Activated B cell treated with CpG ODN at 0.5 μM for 24 hours (primary cell): ENCODE data around the gene OR10C1. TPM values are rescaled to one million over a fixed set of nuclear protein-coding genes. Genes with fewer than 3 reads are reported as not detected.

ENCODE experiments used
- ATAC-seq: fragments of 200-7000 bp; cut with Tn5 transposase; one replicate; pipeline ENCODE4 v1.10.0; 2021; ENCODE audit warnings: low read depth, mild to moderate bottlenecking, moderate library complexity
- CTCF ChIA-PET: fragments of 350-600 bp; sonication (Branson Sonifier 250); formaldehyde crosslinking; loops from one replicate; lab custom pipeline; 2021; ENCODE audit warnings: antibody characterized with exemption; lab: Charles Lee
- POLR2A ChIA-PET: fragments of 350-600 bp; sonication (Branson Sonifier 250); formaldehyde crosslinking; loops from one replicate; lab custom pipeline; 2021; ENCODE audit warnings: antibody characterized with exemption; lab: Charles Lee
- DNase-seq: peaks from one replicate; pipeline ENCODE4 v3.0.0; 2022
- H3K27ac Mint-ChIP-seq: one replicate; pipeline ENCODE4 v1.8.0; 2020; ENCODE audit warnings: mixed read lengths
- H3K27me3 Mint-ChIP-seq: one replicate; pipeline ENCODE4 v1.8.0; 2021; ENCODE audit warnings: mixed read lengths
- H3K36me3 Mint-ChIP-seq: one replicate; pipeline ENCODE4 v1.8.0; 2021; ENCODE audit warnings: low read depth, mixed read lengths
- H3K4me1 Mint-ChIP-seq: one replicate; pipeline ENCODE4 v1.8.0; 2021; ENCODE audit warnings: mixed read lengths
- H3K4me3 Mint-ChIP-seq: one replicate; pipeline ENCODE4 v1.8.0; 2020; ENCODE audit warnings: mild to moderate bottlenecking, mixed read lengths
- H3K9me3 Mint-ChIP-seq: one replicate; pipeline ENCODE4 v1.8.0; 2020; ENCODE audit warnings: mixed read lengths
- CTCF ChIP-seq: fragments of 200-600 bp; IDR thresholded peaks from one replicate; pipeline ENCODE4 v1.8.0; 2022; ENCODE audit warnings: antibody characterized with exemption, mild to moderate bottlenecking
- intact Hi-C: fragments of 100-400 bp; cut with micrococcal nuclease; formaldehyde crosslinking; loops from one replicate; pipeline ENCODE4 v1.15.1; 2024
- total RNA-seq: library from RNA; stranded (reverse); gene quantifications from 2 replicates; pipeline ENCODE4 v1.2.3, GENCODE V29; 2022

The OR10C1 gene
- total RNA-seq, 1 donor from 2014 or later = not detected

- Mint-ChIP-seq H3K4me1 (no peaks in the 10 kb centered on the region), H3K36me3 (no peaks in the 10 kb centered on the region), H3K4me3 (no peak overlapping the region), H3K9me3 (peaks cover 2% of the 10 kb centered on the region), H3K27ac (no peak overlapping the region), H3K27me3 (peaks cover 12% of the 10 kb centered on the region)
- no peak for TF ChIP-seq CTCF
- DNase-seq (no peak), ATAC-seq (no peak)
- CTCF ChIA-PET = no interaction called here
- POLR2A ChIA-PET = no interaction called here
- intact Hi-C loops = no loop called here
These were observed 44.6 kb downstream of the OR10C1 start for GRCh38 chr6:29483735-29484134.

- ChIA-PET CTCF (no interaction called here), POLR2A (no interaction called here)
- no peaks in the 10 kb centered on the region for H3K9me3 Mint-ChIP-seq
- ATAC-seq (no peak), DNase-seq (no peak)
- TF ChIP-seq CTCF = no peak
- no peaks in the 10 kb centered on the region for H3K36me3 Mint-ChIP-seq
- intact Hi-C loops = no loop called here
- no peak overlapping the region for H3K27ac Mint-ChIP-seq
- no peaks in the 10 kb centered on the region for H3K4me1 Mint-ChIP-seq
- no peak overlapping the region for H3K4me3 Mint-ChIP-seq
- peaks cover 9% of the 10 kb centered on the region for H3K27me3 Mint-ChIP-seq
These were observed 47.5 kb downstream of the OR10C1 start for GRCh38 chr6:29486577-29486976.

GRCh38 chr6:29487131-29487530 is 48.0 kb downstream of the OR10C1 start:
- peaks cover 9% of the 10 kb centered on the region for H3K27me3 Mint-ChIP-seq
- CTCF ChIA-PET = no interaction called here
- no peak for TF ChIP-seq CTCF
- intact Hi-C loops = no loop called here
- no peak overlapping the region for H3K27ac Mint-ChIP-seq
- no peaks in the 10 kb centered on the region for H3K4me1 Mint-ChIP-seq
- DNase-seq = no peak
- ATAC-seq = no peak
- H3K36me3 Mint-ChIP-seq = no peaks in the 10 kb centered on the region
- POLR2A ChIA-PET = no interaction called here
- H3K4me3 Mint-ChIP-seq = no peak overlapping the region
- no peaks in the 10 kb centered on the region for H3K9me3 Mint-ChIP-seq

- no peaks in the 10 kb centered on the region for H3K36me3 Mint-ChIP-seq
- no peak for DNase-seq
- H3K4me3 Mint-ChIP-seq = no peak within 1 kb of the TSS
- no peaks in the 10 kb centered on the region for H3K4me1 Mint-ChIP-seq
- CTCF ChIA-PET = no interaction called here
- no peak for ATAC-seq
- peaks cover 9% of the 10 kb centered on the region for H3K27me3 Mint-ChIP-seq
- intact Hi-C loops = no loop called here
- POLR2A ChIA-PET = no interaction called here
- no peak for TF ChIP-seq CTCF
- H3K27ac Mint-ChIP-seq = no peak within 1 kb of the TSS
- no peaks in the 10 kb centered on the region for H3K9me3 Mint-ChIP-seq
These were observed 48.6 kb downstream of the OR10C1 start, which contains the start of gene MAS1L for GRCh38 chr6:29487660-29488059. MAS1L (minus strand) TSS chr6:29487956; CDS start chr6:29487902, 54 bp downstream.

GRCh38 chr6:29488874-29489273 is 49.8 kb downstream of the OR10C1 start:
- Mint-ChIP-seq H3K4me3 (no peak overlapping the region), H3K27me3 (peaks cover 9% of the 10 kb centered on the region), H3K36me3 (no peaks in the 10 kb centered on the region), H3K4me1 (no peaks in the 10 kb centered on the region), H3K9me3 (no peaks in the 10 kb centered on the region), H3K27ac (no peak overlapping the region)
- ChIA-PET CTCF (no interaction called here), POLR2A (no interaction called here)
- intact Hi-C loops = no loop called here
- DNase-seq (no peak), ATAC-seq (no peak)
- no peak for TF ChIP-seq CTCF
